OCI-LY3 (cell line): Measurements from ENCODE around the gene RBM20.
A peak's percentile ranks its signal among the peaks of the same experiment; 100 is the strongest.

Experiments used
- H2AFZ ChIP-seq: fragments of 200-600, 300-600 bp; shearing (Covaris generic); 2 replicates; pipeline ENCODE4 v1.6.0; 2014; ENCODE audit warnings: antibody characterized with exemption, low read depth, low read length
- H3K27ac ChIP-seq: fragments of 200-600, 300-600 bp; sonication (generic); 2 replicates; pipeline ENCODE4 v1.5.1; 2014; ENCODE audit warnings: mild to moderate bottlenecking, low read length, moderate library complexity, mixed read lengths
- H3K27me3 ChIP-seq: fragments of 200-600, 300-600 bp; sonication (generic); 2 replicates; pipeline ENCODE4 v1.6.1; 2014; ENCODE audit warnings: low read depth, low read length, mixed read lengths
- H3K36me3 ChIP-seq: fragments of 200-600, 300-600 bp; sonication (generic); replicated peaks from 2 replicates; pipeline ENCODE3; 2014; ENCODE audit warnings: low read depth, low read length, mixed read lengths
- H3K4me1 ChIP-seq: fragments of 300-600, 200-600 bp; sonication (generic); 2 replicates; pipeline ENCODE4 v1.6.1; 2014; ENCODE audit warnings: low read length, mixed read lengths
- H3K4me2 ChIP-seq: fragments of 200-600, 300-600 bp; sonication (generic); 2 replicates; pipeline ENCODE4 v1.6.1; 2014; ENCODE audit warnings: low read length, mixed read lengths
- H3K4me3 ChIP-seq: fragments of 300-600, 200-600 bp; sonication (generic); 2 replicates; pipeline ENCODE4 v1.5.1; 2014; ENCODE audit warnings: antibody characterized with exemption, mild to moderate bottlenecking, low read length, moderate library complexity
- H3K79me2 ChIP-seq: fragments of 300-600, 200-600 bp; shearing (Covaris generic); 2 replicates; pipeline ENCODE4 v1.6.1; 2014; ENCODE audit warnings: mild to moderate bottlenecking, low read length, mixed read lengths
- H3K9ac ChIP-seq: fragments of 300-600, 200-600 bp; shearing (Covaris generic); 2 replicates; pipeline ENCODE4 v1.6.0; 2014; ENCODE audit warnings: mild to moderate bottlenecking, low read length, moderate library complexity
- H3K9me3 ChIP-seq: fragments of 200-600, 300-600 bp; shearing (Covaris generic); 2 replicates; pipeline ENCODE4 v1.6.1; 2014; ENCODE audit warnings: low read length, mixed read lengths; ENCODE audit not compliant: insufficient read depth
- H4K20me1 ChIP-seq: fragments of 200-600, 300-600 bp; sonication (generic); 2 replicates; pipeline ENCODE4 v1.6.1; 2016; ENCODE audit warnings: low read length, mixed read lengths; ENCODE audit not compliant: insufficient read depth
- CTCF ChIP-seq: fragments of 200-600, 300-600 bp; sonication (generic); IDR thresholded peaks from 2 replicates; pipeline ENCODE4 v1.5.1; 2014; ENCODE audit warnings: antibody characterized with exemption, low read length, low read depth
- EZH2phosphoT487 ChIP-seq: fragments of 200-600 bp; shearing (Covaris generic); IDR thresholded peaks from 2 replicates; pipeline ENCODE4 v1.6.1; 2018; ENCODE audit warnings: antibody characterized with exemption, mixed run types, low read depth

RBM20 gene

GRCh38 chr10:110681023-110681681, 37.0 kb downstream of the RBM20 start:
- Histone ChIP-seq H2AFZ (no peak overlapping the region), H3K4me3 (no peak overlapping the region), H3K27me3 (peaks cover 6% of the 10 kb centered on the region; the same call in 1 of the 2 replicates), H3K9me3 (no peaks in the 10 kb centered on the region), H3K79me2 (no peaks in the 10 kb centered on the region), H3K36me3 (no peaks in the 10 kb centered on the region), H3K27ac (no peak overlapping the region), H3K9ac (no peak overlapping the region), H4K20me1 (no peaks in the 10 kb centered on the region), H3K4me2 (peak overlapping the region; percentile 14), H3K4me1 (0 out of 2 replicates have a peak, but pooled peaks cover 5% of the 10 kb centered on the region)
- TF ChIP-seq CTCF (peak; percentile 55), EZH2phosphoT487 (no peak)

GRCh38 chr10:110682348-110682747, 38.2 kb downstream of the RBM20 start:
- no peaks in the 10 kb centered on the region for H3K79me2 ChIP-seq
- no peak overlapping the region for H3K4me3 ChIP-seq
- H3K9ac ChIP-seq: no peak overlapping the region
- H2AFZ ChIP-seq: no peak overlapping the region
- H3K36me3 ChIP-seq: no peaks in the 10 kb centered on the region
- no peak overlapping the region for H3K4me2 ChIP-seq
- TF ChIP-seq CTCF (no peak), EZH2phosphoT487 (no peak)
- no peaks in the 10 kb centered on the region for H4K20me1 ChIP-seq
- H3K4me1 ChIP-seq: 0 out of 2 replicates have a peak, but pooled peaks cover 5% of the 10 kb centered on the region
- peaks cover 6% of the 10 kb centered on the region; the same call in 1 of the 2 replicates for H3K27me3 ChIP-seq
- H3K9me3 ChIP-seq: no peaks in the 10 kb centered on the region
- H3K27ac ChIP-seq: no peak overlapping the region

GRCh38 chr10:110684800-110685446, 40.8 kb downstream of the RBM20 start:
- Histone ChIP-seq H3K9ac (no peak overlapping the region), H3K9me3 (no peaks in the 10 kb centered on the region), H3K4me3 (no peak overlapping the region), H3K4me1 (0 out of 2 replicates have a peak, but pooled peaks cover 5% of the 10 kb centered on the region), H3K36me3 (no peaks in the 10 kb centered on the region), H3K27ac (no peak overlapping the region), H3K27me3 (peaks cover 6% of the 10 kb centered on the region; the same call in 1 of the 2 replicates), H4K20me1 (no peaks in the 10 kb centered on the region), H3K79me2 (no peaks in the 10 kb centered on the region), H2AFZ (no peak overlapping the region), H3K4me2 (no peak overlapping the region)
- TF ChIP-seq CTCF (no peak), EZH2phosphoT487 (no peak)

- Histone ChIP-seq H3K27me3 (peaks cover 6% of the 10 kb centered on the region; the same call in 1 of the 2 replicates), H3K9me3 (no peaks in the 10 kb centered on the region), H3K4me3 (no peak overlapping the region), H4K20me1 (no peaks in the 10 kb centered on the region), H3K4me1 (0 out of 2 replicates have a peak, but pooled peaks cover 5% of the 10 kb centered on the region), H3K4me2 (no peak overlapping the region), H3K36me3 (no peaks in the 10 kb centered on the region), H3K9ac (no peak overlapping the region), H3K27ac (no peak overlapping the region), H2AFZ (no peak overlapping the region), H3K79me2 (no peaks in the 10 kb centered on the region)
- TF ChIP-seq EZH2phosphoT487 (no peak), CTCF (no peak)
These were observed 41.9 kb downstream of the RBM20 start for GRCh38 chr10:110686047-110686446.
